ENCODE data around the gene LRIF1.

DNA sequence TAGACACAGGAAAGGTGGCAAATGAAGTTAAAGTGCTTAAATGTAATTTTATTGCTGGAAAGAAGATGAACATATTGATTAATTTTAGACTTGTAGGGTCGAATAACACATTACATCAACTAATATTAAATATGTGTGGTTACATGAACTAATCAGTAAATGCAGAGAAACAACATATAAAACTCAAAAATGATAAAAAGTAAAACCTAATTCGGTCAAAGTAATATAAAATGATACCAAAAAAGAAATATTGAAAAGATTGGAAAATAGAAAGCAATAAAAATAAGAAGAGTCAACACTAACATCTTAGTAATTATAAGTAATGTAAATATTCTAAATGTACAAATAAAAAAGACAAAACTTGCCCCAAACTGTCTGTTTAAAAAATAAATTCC, 47.5 kb downstream of the LRIF1 start:
- TF ChIP-seq, protein P1, sequence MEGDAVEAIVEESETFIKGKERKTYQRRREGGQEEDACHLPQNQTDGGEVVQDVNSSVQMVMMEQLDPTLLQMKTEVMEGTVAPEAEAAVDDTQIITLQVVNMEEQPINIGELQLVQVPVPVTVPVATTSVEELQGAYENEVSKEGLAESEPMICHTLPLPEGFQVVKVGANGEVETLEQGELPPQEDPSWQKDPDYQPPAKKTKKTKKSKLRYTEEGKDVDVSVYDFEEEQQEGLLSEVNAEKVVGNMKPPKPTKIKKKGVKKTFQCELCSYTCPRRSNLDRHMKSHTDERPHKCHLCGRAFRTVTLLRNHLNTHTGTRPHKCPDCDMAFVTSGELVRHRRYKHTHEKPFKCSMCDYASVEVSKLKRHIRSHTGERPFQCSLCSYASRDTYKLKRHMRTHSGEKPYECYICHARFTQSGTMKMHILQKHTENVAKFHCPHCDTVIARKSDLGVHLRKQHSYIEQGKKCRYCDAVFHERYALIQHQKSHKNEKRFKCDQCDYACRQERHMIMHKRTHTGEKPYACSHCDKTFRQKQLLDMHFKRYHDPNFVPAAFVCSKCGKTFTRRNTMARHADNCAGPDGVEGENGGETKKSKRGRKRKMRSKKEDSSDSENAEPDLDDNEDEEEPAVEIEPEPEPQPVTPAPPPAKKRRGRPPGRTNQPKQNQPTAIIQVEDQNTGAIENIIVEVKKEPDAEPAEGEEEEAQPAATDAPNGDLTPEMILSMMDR (IDR thresholded peaks at IDR 0.05), result no peak
- no peak for TF ChIP-seq POLR2A (IDR thresholded peaks at IDR 0.05)

Data from uterus (tissue), 2 donors.